Measurements from ENCODE around the gene CASP14.

GRCh38 chr19:15048128-15048527, 1.2 kb upstream of the CASP14 start:
- no peak for TF ChIP-seq FOXM1 (IDR thresholded peaks at IDR 0.05; ENCODE audit: borderline replicate concordance)
- TF ChIP-seq FOXK2 (IDR thresholded peaks at IDR 0.05), result no peak
